Measurements from ENCODE around the gene KDELR1. TPM values are rescaled to one million over a fixed set of nuclear protein-coding genes. Genes with fewer than 3 reads are reported as not detected.
A peak's percentile ranks its signal among the peaks of the same experiment; 100 is the strongest.

The KDELR1 gene
- total RNA-seq, 1 donor from 2014 or later: 51.9 TPM

- DNase-seq (peak; percentile 57), ATAC-seq (ENCODE audit: low read depth) (peak; percentile 74)
- Mint-ChIP-seq H3K4me1 (peaks cover 30% of the 10 kb centered on the region), H3K36me3 (ENCODE audit: low read depth) (peaks cover 38% of the 10 kb centered on the region), H3K9me3 (no peaks in the 10 kb centered on the region), H3K27ac (peak overlapping the region; percentile 88), H3K27me3 (peaks cover 11% of the 10 kb centered on the region), H3K4me3 (peak overlapping the region; percentile 96)
- ChIA-PET POLR2A (interaction anchor here (0.5 to 2.1 kb wide), 10 partner anchors 13 to 490 kb away, joined by 3 to 30 read pairs (median 8); partner anchors contain the start of genes RPL18, SPHK2, SYNGR4 and TMEM143), CTCF (interaction anchor here (1.1 to 2.2 kb wide), 11 partner anchors 11 to 221 kb away, joined by 3 to 22 read pairs (median 5); partner anchors contain the start of genes SYNGR4 and TMEM143)
- TF ChIP-seq, protein P1, sequence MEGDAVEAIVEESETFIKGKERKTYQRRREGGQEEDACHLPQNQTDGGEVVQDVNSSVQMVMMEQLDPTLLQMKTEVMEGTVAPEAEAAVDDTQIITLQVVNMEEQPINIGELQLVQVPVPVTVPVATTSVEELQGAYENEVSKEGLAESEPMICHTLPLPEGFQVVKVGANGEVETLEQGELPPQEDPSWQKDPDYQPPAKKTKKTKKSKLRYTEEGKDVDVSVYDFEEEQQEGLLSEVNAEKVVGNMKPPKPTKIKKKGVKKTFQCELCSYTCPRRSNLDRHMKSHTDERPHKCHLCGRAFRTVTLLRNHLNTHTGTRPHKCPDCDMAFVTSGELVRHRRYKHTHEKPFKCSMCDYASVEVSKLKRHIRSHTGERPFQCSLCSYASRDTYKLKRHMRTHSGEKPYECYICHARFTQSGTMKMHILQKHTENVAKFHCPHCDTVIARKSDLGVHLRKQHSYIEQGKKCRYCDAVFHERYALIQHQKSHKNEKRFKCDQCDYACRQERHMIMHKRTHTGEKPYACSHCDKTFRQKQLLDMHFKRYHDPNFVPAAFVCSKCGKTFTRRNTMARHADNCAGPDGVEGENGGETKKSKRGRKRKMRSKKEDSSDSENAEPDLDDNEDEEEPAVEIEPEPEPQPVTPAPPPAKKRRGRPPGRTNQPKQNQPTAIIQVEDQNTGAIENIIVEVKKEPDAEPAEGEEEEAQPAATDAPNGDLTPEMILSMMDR (IDR thresholded peaks at IDR 0.05): no peak
- intact Hi-C loops (cut with micrococcal nuclease): loop anchor here (1.0 to 5.0 kb wide), 7 partner anchors 26 to 194 kb away; partner anchors contain the start of genes CYTH2, GRWD1, LMTK3 and SYNGR4
Observed at GRCh38 chr19:48390188-48391099, 907 bp downstream of the KDELR1 start.

- no peak overlapping the region for H3K4me3 Mint-ChIP-seq
- POLR2A ChIA-PET: interaction anchor here (0.6 kb wide), 2 partner anchors 12 to 37 kb away, joined by 3 to 4 read pairs; no protein-coding TSS in a partner anchor
Observed at GRCh38 chr19:48386981-48387380, 4.4 kb downstream of the KDELR1 start.

GRCh38 chr19:48385461-48386087 lies 5.8 kb downstream of the KDELR1 start:
- Mint-ChIP-seq H3K9me3 (no peaks in the 10 kb centered on the region), H3K4me1 (peaks cover 7% of the 10 kb centered on the region), H3K27ac (no peak overlapping the region), H3K36me3 (ENCODE audit: low read depth) (peaks cover 75% of the 10 kb centered on the region), H3K4me3 (no peak overlapping the region), H3K27me3 (no peaks in the 10 kb centered on the region)
- TF ChIP-seq, protein P1 (IDR thresholded peaks at IDR 0.05): no peak
- intact Hi-C loops (cut with micrococcal nuclease): no loop called here
- ChIA-PET POLR2A (no interaction called here), CTCF (no interaction called here)
- DNase-seq (no peak), ATAC-seq (ENCODE audit: low read depth) (no peak)

More at GRCh38 chr19:48386981-48387380, 4.4 kb downstream of the KDELR1 start:
- ATAC-seq (ENCODE audit: low read depth): no peak
- no peak for DNase-seq
- CTCF ChIA-PET: no interaction called here
- H3K9me3 Mint-ChIP-seq: no peaks in the 10 kb centered on the region
- intact Hi-C loops (cut with micrococcal nuclease): no loop called here
- H3K27me3 Mint-ChIP-seq: no peaks in the 10 kb centered on the region
- H3K27ac Mint-ChIP-seq: no peak overlapping the region
- TF ChIP-seq, protein P1 (IDR thresholded peaks at IDR 0.05): no peak
- H3K36me3 Mint-ChIP-seq (ENCODE audit: low read depth): peaks cover 72% of the 10 kb centered on the region
- peaks cover 14% of the 10 kb centered on the region for H3K4me1 Mint-ChIP-seq

GRCh38 chr19:48382286-48382685 lies 9.1 kb downstream of the KDELR1 start:
- ATAC-seq (ENCODE audit: low read depth) (no peak), DNase-seq (no peak)
- H3K4me3 Mint-ChIP-seq: no peak overlapping the region
- H3K27me3 Mint-ChIP-seq: no peaks in the 10 kb centered on the region
- TF ChIP-seq, protein P1 (IDR thresholded peaks at IDR 0.05): no peak
- H3K9me3 Mint-ChIP-seq: no peaks in the 10 kb centered on the region
- intact Hi-C loops (cut with micrococcal nuclease): no loop called here
- peaks cover 57% of the 10 kb centered on the region for H3K36me3 Mint-ChIP-seq (ENCODE audit: low read depth)
- ChIA-PET CTCF (no interaction called here), POLR2A (no interaction called here)
- no peaks in the 10 kb centered on the region for H3K4me1 Mint-ChIP-seq
- H3K27ac Mint-ChIP-seq: no peak overlapping the region
